Measurements from ENCODE around the gene CPS1. TPM values are rescaled to one million over a fixed set of nuclear protein-coding genes. Genes with fewer than 3 reads are reported as not detected.

CPS1 gene
- total RNA-seq, 1 donor from 2014 or later = 31.5 TPM

DNA sequence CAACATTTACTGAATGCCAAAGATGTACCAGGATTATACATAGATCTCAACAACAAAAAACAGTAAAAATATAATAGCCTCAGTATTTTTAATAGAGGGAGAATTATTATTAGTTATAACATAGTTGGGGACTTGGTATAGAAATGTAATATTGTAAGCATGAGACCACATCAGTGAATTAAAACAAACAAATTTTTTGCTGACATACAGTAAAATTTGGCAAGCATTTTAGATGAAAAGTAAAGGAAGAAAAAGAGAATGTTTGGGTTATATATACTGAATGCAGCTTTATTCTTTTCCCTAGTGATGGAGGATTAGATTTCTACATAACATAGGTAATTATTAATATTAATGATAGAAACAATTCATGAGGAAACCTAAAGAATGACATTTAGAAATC, 10.9 kb downstream of the CPS1 start:
- H3K9me3 Mint-ChIP-seq (ENCODE audit: unreplicated experiment) = no peaks in the 10 kb centered on the region
- DNase-seq (ENCODE audit: low spot score) = no peak
- H3K27ac Mint-ChIP-seq (ENCODE audit: unreplicated experiment) = no peak overlapping the region
- H3K36me3 Mint-ChIP-seq (ENCODE audit: low read depth, unreplicated experiment) = no peaks in the 10 kb centered on the region
- TF ChIP-seq CTCF (IDR thresholded peaks at IDR 0.05; ENCODE audit: unreplicated experiment) = no peak
- H3K4me3 Mint-ChIP-seq (ENCODE audit: unreplicated experiment) = no peak overlapping the region
- no peaks in the 10 kb centered on the region for H3K27me3 Mint-ChIP-seq (ENCODE audit: unreplicated experiment)
- no peaks in the 10 kb centered on the region for H3K4me1 Mint-ChIP-seq (ENCODE audit: unreplicated experiment)

DNA sequence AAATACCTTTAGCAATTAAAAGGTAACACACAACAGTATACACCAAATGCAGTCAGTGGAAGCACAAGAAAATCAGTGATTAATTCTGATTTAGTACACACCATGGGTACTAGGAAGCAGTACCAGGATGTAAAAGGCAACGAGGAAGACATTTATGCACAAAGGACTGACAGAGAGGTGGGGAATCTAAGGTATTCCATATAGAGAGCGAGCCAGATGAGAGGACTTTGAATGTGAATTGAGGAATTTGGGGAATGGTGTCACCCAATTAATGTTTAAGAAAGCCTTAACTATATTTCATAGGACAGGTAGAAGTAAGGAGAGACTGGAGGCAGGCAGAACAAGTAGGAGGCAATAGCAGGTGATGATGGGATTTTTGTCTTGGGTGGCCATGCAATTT, 11.7 kb downstream of the CPS1 start:
- H3K4me1 Mint-ChIP-seq (ENCODE audit: unreplicated experiment) = no peaks in the 10 kb centered on the region
- no peak overlapping the region for H3K4me3 Mint-ChIP-seq (ENCODE audit: unreplicated experiment)
- H3K9me3 Mint-ChIP-seq (ENCODE audit: unreplicated experiment) = no peaks in the 10 kb centered on the region
- no peak overlapping the region for H3K27ac Mint-ChIP-seq (ENCODE audit: unreplicated experiment)
- no peaks in the 10 kb centered on the region for H3K27me3 Mint-ChIP-seq (ENCODE audit: unreplicated experiment)
- DNase-seq (ENCODE audit: low spot score) = no peak
- no peaks in the 10 kb centered on the region for H3K36me3 Mint-ChIP-seq (ENCODE audit: low read depth, unreplicated experiment)
- no peak for TF ChIP-seq CTCF (IDR thresholded peaks at IDR 0.05; ENCODE audit: unreplicated experiment)

GRCh38 chr2:210577263-210578071, 21.1 kb downstream of the CPS1 start:
- TF ChIP-seq CTCF (IDR thresholded peaks at IDR 0.05; ENCODE audit: unreplicated experiment) = peak; percentile 80
- Mint-ChIP-seq H3K27me3 (ENCODE audit: unreplicated experiment) (no peaks in the 10 kb centered on the region), H3K4me1 (ENCODE audit: unreplicated experiment) (no peaks in the 10 kb centered on the region), H3K27ac (ENCODE audit: unreplicated experiment) (no peak overlapping the region), H3K36me3 (ENCODE audit: low read depth, unreplicated experiment) (no peaks in the 10 kb centered on the region), H3K9me3 (ENCODE audit: unreplicated experiment) (no peaks in the 10 kb centered on the region), H3K4me3 (ENCODE audit: unreplicated experiment) (no peak overlapping the region)
- DNase-seq (ENCODE audit: low spot score) = no peak

- Mint-ChIP-seq H3K36me3 (ENCODE audit: low read depth, unreplicated experiment) (no peaks in the 10 kb centered on the region), H3K27ac (ENCODE audit: unreplicated experiment) (no peak overlapping the region)
Measured at GRCh38 chr2:210584834-210585233, 28.4 kb downstream of the CPS1 start.

More at GRCh38 chr2:210584834-210585233, 28.4 kb downstream of the CPS1 start:
- no peak for DNase-seq (ENCODE audit: low spot score)
- H3K4me1 Mint-ChIP-seq (ENCODE audit: unreplicated experiment) = no peaks in the 10 kb centered on the region
- H3K9me3 Mint-ChIP-seq (ENCODE audit: unreplicated experiment) = no peaks in the 10 kb centered on the region
- TF ChIP-seq CTCF (IDR thresholded peaks at IDR 0.05; ENCODE audit: unreplicated experiment) = no peak
- H3K27me3 Mint-ChIP-seq (ENCODE audit: unreplicated experiment) = no peaks in the 10 kb centered on the region
- no peak overlapping the region for H3K4me3 Mint-ChIP-seq (ENCODE audit: unreplicated experiment)
